ENCODE data around the gene HOXD13. TPM values are rescaled to one million over a fixed set of nuclear protein-coding genes. Genes with fewer than 3 reads are reported as not detected.

Gene HOXD13
- polyA plus RNA-seq, 4 donors, result 0.10 to 0.41 (median 0.22) TPM

- DNase-seq (ENCODE audit: low read depth in 4 of 4, low spot score in 3 of 4), result no peak
These were observed 25.4 kb downstream of the HOXD13 start for GRCh38 chr2:176117823-176118371.

- no peak for DNase-seq (ENCODE audit: low read depth in 4 of 4, low spot score in 3 of 4)
These were observed 26.2 kb downstream of the HOXD13 start for GRCh38 chr2:176118601-176119339.

- DNase-seq (ENCODE audit: low read depth in 4 of 4, low spot score in 3 of 4), result no peak
These were observed 28.1 kb downstream of the HOXD13 start for GRCh38 chr2:176120364-176121189.

- no peak for DNase-seq (ENCODE audit: low read depth in 4 of 4, low spot score in 3 of 4)
These were observed 28.9 kb downstream of the HOXD13 start for GRCh38 chr2:176121190-176122051.

- no peak for DNase-seq (ENCODE audit: low read depth in 4 of 4, low spot score in 3 of 4)
These were observed 29.6 kb downstream of the HOXD13 start for GRCh38 chr2:176122052-176122682.

GRCh38 chr2:176122683-176123410 lies 30.3 kb downstream of the HOXD13 start, which contains the start of gene HOXD9:
TSS of gene HOXD9 (plus strand) at chr2:176122719. CDS start at chr2:176122769, 50 bp downstream.
- no peak for DNase-seq (ENCODE audit: low read depth in 4 of 4, low spot score in 3 of 4)

- no peak for DNase-seq (ENCODE audit: low read depth in 4 of 4, low spot score in 3 of 4)
These were observed 31.0 kb downstream of the HOXD13 start for GRCh38 chr2:176123411-176124109.

GRCh38 chr2:176124110-176124946 lies 31.8 kb downstream of the HOXD13 start:
- DNase-seq (ENCODE audit: low read depth in 4 of 4, low spot score in 3 of 4), result no peak

GRCh38 chr2:176124947-176125771 lies 32.6 kb downstream of the HOXD13 start:
- no peak for DNase-seq (ENCODE audit: low read depth in 4 of 4, low spot score in 3 of 4)

- DNase-seq (ENCODE audit: low read depth in 4 of 4, low spot score in 3 of 4), result no peak
These were observed 33.2 kb downstream of the HOXD13 start for GRCh38 chr2:176125772-176126054.

GRCh38 chr2:176126929-176127773 lies 34.6 kb downstream of the HOXD13 start:
- DNase-seq (ENCODE audit: low read depth in 4 of 4, low spot score in 3 of 4), result no peak

- DNase-seq (ENCODE audit: low read depth in 4 of 4, low spot score in 3 of 4), result no peak
These were observed 35.2 kb downstream of the HOXD13 start for GRCh38 chr2:176127774-176128072.

- no peak for DNase-seq (ENCODE audit: low read depth in 4 of 4, low spot score in 3 of 4)
These were observed 35.9 kb downstream of the HOXD13 start for GRCh38 chr2:176128172-176128981.

GRCh38 chr2:176128982-176129796 lies 36.7 kb downstream of the HOXD13 start, which contains the start of gene HOXD8:
TSS of gene HOXD8 (plus strand) at chr2:176129705. CDS start at chr2:176130367, 662 bp downstream.
- no peak for DNase-seq (ENCODE audit: low read depth in 4 of 4, low spot score in 3 of 4)

GRCh38 chr2:176129813-176130146 lies 37.3 kb downstream of the HOXD13 start:
- no peak for DNase-seq (ENCODE audit: low read depth in 4 of 4, low spot score in 3 of 4)
